ENCODE results near the gene ALG8. TPM values are rescaled to one million over a fixed set of nuclear protein-coding genes. Genes with fewer than 3 reads are reported as not detected.

The ALG8 gene
- total RNA-seq, 1 experiment from 2014 or later: 188 TPM

GRCh38 chr11:78187366-78188285 lies 48.2 kb upstream of the ALG8 start:
- peaks cover 28% of the 10 kb centered on the region for H3K4me1 ChIP-seq
- H3K27ac Mint-ChIP-seq (ENCODE audit: unreplicated experiment): peak overlapping the region; percentile 84
- H3K4me3 ChIP-seq (ENCODE audit: low read depth, low read length): peak overlapping the region; percentile 82
- intact Hi-C loops (cut with micrococcal nuclease; ENCODE audit: unreplicated experiment): loop anchor here (1.0 to 5.0 kb wide), 5 partner anchors 38 to 195 kb away; partner anchors contain the start of genes ALG8 and NDUFC2
- H3K4me3 Mint-ChIP-seq (ENCODE audit: unreplicated experiment): peak overlapping the region; percentile 98
- H3K4me1 Mint-ChIP-seq (ENCODE audit: low read depth, unreplicated experiment): peaks cover 37% of the 10 kb centered on the region
- peaks cover 16% of the 10 kb centered on the region for H3K36me3 Mint-ChIP-seq (ENCODE audit: insufficient read depth, unreplicated experiment)
- CTCF ChIA-PET: interaction anchor here (0.5 to 1.5 kb wide), 9 partner anchors 8 to 377 kb away, joined by 3 to 8 read pairs (median 3); partner anchors contain the start of gene ALG8
- POLR2A ChIA-PET: interaction anchor here (0.5 to 2.2 kb wide), 6 partner anchors 48 to 387 kb away, joined by 3 to 32 read pairs (median 4); partner anchors contain the start of genes ALG8 and NARS2
- TF ChIP-seq, protein P1, sequence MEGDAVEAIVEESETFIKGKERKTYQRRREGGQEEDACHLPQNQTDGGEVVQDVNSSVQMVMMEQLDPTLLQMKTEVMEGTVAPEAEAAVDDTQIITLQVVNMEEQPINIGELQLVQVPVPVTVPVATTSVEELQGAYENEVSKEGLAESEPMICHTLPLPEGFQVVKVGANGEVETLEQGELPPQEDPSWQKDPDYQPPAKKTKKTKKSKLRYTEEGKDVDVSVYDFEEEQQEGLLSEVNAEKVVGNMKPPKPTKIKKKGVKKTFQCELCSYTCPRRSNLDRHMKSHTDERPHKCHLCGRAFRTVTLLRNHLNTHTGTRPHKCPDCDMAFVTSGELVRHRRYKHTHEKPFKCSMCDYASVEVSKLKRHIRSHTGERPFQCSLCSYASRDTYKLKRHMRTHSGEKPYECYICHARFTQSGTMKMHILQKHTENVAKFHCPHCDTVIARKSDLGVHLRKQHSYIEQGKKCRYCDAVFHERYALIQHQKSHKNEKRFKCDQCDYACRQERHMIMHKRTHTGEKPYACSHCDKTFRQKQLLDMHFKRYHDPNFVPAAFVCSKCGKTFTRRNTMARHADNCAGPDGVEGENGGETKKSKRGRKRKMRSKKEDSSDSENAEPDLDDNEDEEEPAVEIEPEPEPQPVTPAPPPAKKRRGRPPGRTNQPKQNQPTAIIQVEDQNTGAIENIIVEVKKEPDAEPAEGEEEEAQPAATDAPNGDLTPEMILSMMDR (IDR thresholded peaks at IDR 0.05; ENCODE audit: insufficient read depth in 1 of 2, low read depth in 1 of 2, low read length in 1 of 2, severe bottlenecking in 1 of 2, unreplicated experiment in 1 of 2): no peak
- H3K36me3 ChIP-seq (ENCODE audit: control insufficient read depth, insufficient read depth, low read length): no peaks in the 10 kb centered on the region
- BruUV-seq (replicated peaks): TSS peak; percentile 40
- no peaks in the 10 kb centered on the region for H3K27me3 ChIP-seq (replicated peaks; ENCODE audit: control insufficient read depth, insufficient read depth, low read length)
- H3K27me3 Mint-ChIP-seq (ENCODE audit: insufficient read depth, unreplicated experiment): no peaks in the 10 kb centered on the region
- no peaks in the 10 kb centered on the region for H3K9me3 ChIP-seq
- no peaks in the 10 kb centered on the region for H3K9me3 Mint-ChIP-seq (ENCODE audit: unreplicated experiment)
- no peak for DNase-seq

DNA sequence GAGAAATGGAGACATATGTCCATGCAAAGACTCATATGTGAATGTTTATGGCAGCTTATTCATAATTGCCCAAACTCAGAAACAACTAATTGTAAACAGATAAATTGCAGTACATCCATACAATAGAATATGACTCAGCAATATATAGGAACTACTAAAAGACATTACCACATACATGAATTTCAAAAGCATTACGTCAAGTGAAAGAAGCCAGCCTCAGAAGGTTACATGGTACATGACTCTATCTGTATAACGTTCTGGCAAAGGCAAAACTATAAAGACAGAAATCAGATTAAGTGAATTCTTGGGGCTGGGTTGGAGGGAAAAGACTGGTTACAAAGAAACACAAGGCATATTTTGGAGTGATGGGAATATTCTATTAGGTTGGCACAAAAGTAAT lies 41.8 kb upstream of the ALG8 start:
- Mint-ChIP-seq H3K9me3 (ENCODE audit: unreplicated experiment) (no peaks in the 10 kb centered on the region), H3K4me3 (ENCODE audit: unreplicated experiment) (no peak overlapping the region), H3K4me1 (ENCODE audit: low read depth, unreplicated experiment) (peaks cover 16% of the 10 kb centered on the region), H3K36me3 (ENCODE audit: insufficient read depth, unreplicated experiment) (peaks cover 11% of the 10 kb centered on the region), H3K27me3 (ENCODE audit: insufficient read depth, unreplicated experiment) (no peaks in the 10 kb centered on the region), H3K27ac (ENCODE audit: unreplicated experiment) (no peak overlapping the region)
- no peaks in the 10 kb centered on the region for H3K27me3 ChIP-seq (replicated peaks; ENCODE audit: control insufficient read depth, insufficient read depth, low read length)
- no peak for DNase-seq
- BruUV-seq (replicated peaks): no TSS peak
- no peaks in the 10 kb centered on the region for H3K9me3 ChIP-seq
- H3K36me3 ChIP-seq (ENCODE audit: control insufficient read depth, insufficient read depth, low read length): no peaks in the 10 kb centered on the region
- intact Hi-C loops (cut with micrococcal nuclease; ENCODE audit: unreplicated experiment): no loop called here
- H3K4me3 ChIP-seq (ENCODE audit: low read depth, low read length): no peak overlapping the region
- TF ChIP-seq, protein P1 (IDR thresholded peaks at IDR 0.05; ENCODE audit: insufficient read depth in 1 of 2, low read depth in 1 of 2, low read length in 1 of 2, severe bottlenecking in 1 of 2, unreplicated experiment in 1 of 2): no peak
- H3K4me1 ChIP-seq: peaks cover 15% of the 10 kb centered on the region
- POLR2A ChIA-PET: no interaction called here
- CTCF ChIA-PET: no interaction called here

DNA sequence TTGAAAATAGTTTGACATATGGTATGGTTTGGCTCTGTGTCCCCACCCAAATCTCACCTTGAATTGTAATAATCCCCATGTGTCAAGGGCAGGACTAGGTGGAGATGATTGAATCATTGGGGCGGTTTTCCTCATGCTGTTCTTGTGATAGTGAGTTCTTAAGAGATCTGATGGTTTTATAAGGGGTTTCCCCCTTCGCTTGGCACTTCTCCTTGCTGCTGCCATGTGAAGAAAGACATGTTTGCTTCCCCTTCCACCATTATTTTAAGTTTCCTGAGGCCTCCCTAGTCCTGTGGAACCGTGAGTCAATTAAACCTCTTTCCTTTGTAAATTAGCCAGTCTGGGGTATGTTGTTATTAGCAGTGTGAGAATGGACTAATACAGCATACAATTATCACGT lies 41.3 kb upstream of the ALG8 start:
- H3K4me1 Mint-ChIP-seq (ENCODE audit: low read depth, unreplicated experiment): peaks cover 12% of the 10 kb centered on the region
- TF ChIP-seq, protein P1 (IDR thresholded peaks at IDR 0.05; ENCODE audit: insufficient read depth in 1 of 2, low read depth in 1 of 2, low read length in 1 of 2, severe bottlenecking in 1 of 2, unreplicated experiment in 1 of 2): no peak
- H3K9me3 Mint-ChIP-seq (ENCODE audit: unreplicated experiment): no peaks in the 10 kb centered on the region
- H3K4me3 Mint-ChIP-seq (ENCODE audit: unreplicated experiment): no peak overlapping the region
- H3K27ac Mint-ChIP-seq (ENCODE audit: unreplicated experiment): no peak overlapping the region
- intact Hi-C loops (cut with micrococcal nuclease; ENCODE audit: unreplicated experiment): no loop called here
- no peak overlapping the region for H3K4me3 ChIP-seq (ENCODE audit: low read depth, low read length)
- DNase-seq: no peak
- peaks cover 7% of the 10 kb centered on the region for H3K36me3 Mint-ChIP-seq (ENCODE audit: insufficient read depth, unreplicated experiment)
- POLR2A ChIA-PET: no interaction called here
- peaks cover 12% of the 10 kb centered on the region for H3K4me1 ChIP-seq
- H3K9me3 ChIP-seq: no peaks in the 10 kb centered on the region
- H3K36me3 ChIP-seq (ENCODE audit: control insufficient read depth, insufficient read depth, low read length): no peaks in the 10 kb centered on the region
- no peaks in the 10 kb centered on the region for H3K27me3 Mint-ChIP-seq (ENCODE audit: insufficient read depth, unreplicated experiment)
- BruUV-seq (replicated peaks): no TSS peak
- H3K27me3 ChIP-seq (replicated peaks; ENCODE audit: control insufficient read depth, insufficient read depth, low read length): no peaks in the 10 kb centered on the region
- CTCF ChIA-PET: no interaction called here
